ENCODE measurements around the gene ZEB2. TPM values are rescaled to one million over a fixed set of nuclear protein-coding genes. Genes with fewer than 3 reads are reported as not detected.

The ZEB2 gene
- total RNA-seq, 1 experiment from 2014 or later, result 28.2 TPM

DNA sequence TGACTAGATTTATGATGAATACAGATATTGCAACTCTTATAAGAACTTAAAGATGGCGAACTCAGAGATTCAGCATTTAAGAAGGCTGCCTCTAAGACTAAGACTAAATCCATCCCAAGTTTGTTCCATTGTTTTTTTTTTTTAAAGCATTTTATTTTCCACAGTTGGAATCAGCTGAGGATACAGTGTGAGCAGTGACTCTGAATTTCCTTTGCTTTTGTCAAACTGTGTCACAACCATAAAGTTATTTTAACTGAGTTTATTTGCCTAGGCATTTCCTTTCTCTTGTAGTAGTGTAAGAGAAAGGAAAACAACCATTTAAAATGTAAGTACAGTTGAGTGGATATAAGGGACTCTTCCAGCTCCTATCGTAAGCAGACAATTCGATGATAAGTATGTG, 63.9 kb downstream of the ZEB2 start:
- CTCF ChIA-PET, result interaction anchor here (0.7 kb wide), 1 partner anchor 18 kb away, joined by 3 read pairs; no protein-coding TSS in a partner anchor
- POLR2A ChIA-PET, result interaction anchor here (0.6 to 1.0 kb wide), 2 partner anchors 13 to 223 kb away, joined by 3 read pairs; no protein-coding TSS in a partner anchor
- no TSS peak for BruUV-seq (replicated peaks)
- intact Hi-C loops (cut with micrococcal nuclease), result loop anchor here (1.0 kb wide), 1 partner anchor 124 kb away; a partner anchor contains a TSS
- H3K27ac Mint-ChIP-seq (ENCODE audit: low read depth, unreplicated experiment), result no peak overlapping the region
- no peak for DNase-seq (ENCODE audit: unreplicated experiment)
- H3K4me3 Mint-ChIP-seq (ENCODE audit: unreplicated experiment), result no peak overlapping the region
- H3K27me3 Mint-ChIP-seq (ENCODE audit: insufficient read depth, unreplicated experiment), result no peaks in the 10 kb centered on the region
- no peaks in the 10 kb centered on the region for H3K9me3 Mint-ChIP-seq (ENCODE audit: unreplicated experiment)
- H3K4me1 Mint-ChIP-seq (ENCODE audit: insufficient read depth, unreplicated experiment), result peaks cover 25% of the 10 kb centered on the region
- TF ChIP-seq CTCF (IDR thresholded peaks at IDR 0.05; ENCODE audit: unreplicated experiment), result no peak
- peaks cover 7% of the 10 kb centered on the region for H3K36me3 Mint-ChIP-seq (ENCODE audit: insufficient read depth, unreplicated experiment)

DNA sequence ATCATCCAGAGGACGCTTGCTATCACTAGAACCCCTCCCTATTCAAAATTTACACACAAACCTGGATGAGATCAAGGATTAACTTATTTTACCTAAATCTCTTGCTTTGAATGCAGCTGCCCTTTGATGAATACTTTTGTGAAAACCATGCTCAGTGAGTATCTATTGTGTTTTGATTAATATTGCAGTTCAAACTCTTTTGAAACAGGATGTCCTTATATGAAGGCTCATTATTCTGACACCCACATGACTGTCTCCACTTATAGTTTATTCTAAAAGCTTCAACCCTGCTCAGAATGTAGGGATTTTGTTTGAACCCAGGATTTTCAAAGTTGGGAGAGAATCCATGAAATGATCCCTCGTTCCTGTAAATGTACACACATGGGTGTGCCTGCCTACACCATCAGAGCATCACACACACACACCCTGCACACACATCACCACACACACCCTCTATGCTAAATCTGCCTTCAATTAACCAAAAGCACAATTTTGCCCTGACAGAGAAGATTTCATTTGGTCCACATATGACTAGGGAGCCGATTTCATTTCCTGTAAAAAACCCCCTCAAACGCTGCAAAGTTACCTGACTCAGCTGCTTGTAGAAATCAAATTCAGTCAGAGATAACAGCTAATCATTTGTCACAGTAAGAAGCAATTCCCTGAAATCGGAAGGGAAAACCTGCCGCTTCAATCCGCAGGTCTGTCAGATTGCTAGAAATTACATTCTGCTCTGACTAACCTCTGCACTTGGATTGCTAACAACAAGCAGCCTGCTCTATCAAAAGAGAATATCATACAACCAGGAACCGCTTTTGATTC, 65.2 kb downstream of the ZEB2 start:
- CTCF ChIA-PET, result interaction anchor here (1.0 kb wide), 1 partner anchor 79 kb away, joined by 3 read pairs; no protein-coding TSS in a partner anchor
- peaks cover 7% of the 10 kb centered on the region for H3K36me3 Mint-ChIP-seq (ENCODE audit: insufficient read depth, unreplicated experiment)
- H3K4me3 Mint-ChIP-seq (ENCODE audit: unreplicated experiment), result no peak overlapping the region
- no peak overlapping the region for H3K27ac Mint-ChIP-seq (ENCODE audit: low read depth, unreplicated experiment)
- no peaks in the 10 kb centered on the region for H3K27me3 Mint-ChIP-seq (ENCODE audit: insufficient read depth, unreplicated experiment)
- H3K9me3 Mint-ChIP-seq (ENCODE audit: unreplicated experiment), result no peaks in the 10 kb centered on the region
- BruUV-seq (replicated peaks), result no TSS peak
- peaks cover 20% of the 10 kb centered on the region for H3K4me1 Mint-ChIP-seq (ENCODE audit: insufficient read depth, unreplicated experiment)
- no peak for TF ChIP-seq CTCF (IDR thresholded peaks at IDR 0.05; ENCODE audit: unreplicated experiment)
- POLR2A ChIA-PET, result no interaction called here
- no peak for DNase-seq (ENCODE audit: unreplicated experiment)
- intact Hi-C loops (cut with micrococcal nuclease), result no loop called here

GRCh38 chr2:144453486-144454158, 66.3 kb downstream of the ZEB2 start:
- no peaks in the 10 kb centered on the region for H3K9me3 Mint-ChIP-seq (ENCODE audit: unreplicated experiment)
- intact Hi-C loops (cut with micrococcal nuclease), result no loop called here
- H3K4me3 Mint-ChIP-seq (ENCODE audit: unreplicated experiment), result no peak overlapping the region
- no peaks in the 10 kb centered on the region for H3K27me3 Mint-ChIP-seq (ENCODE audit: insufficient read depth, unreplicated experiment)
- ChIA-PET POLR2A (interaction anchor here (1.1 kb wide), 1 partner anchor 28 kb away, joined by 3 read pairs; no protein-coding TSS in a partner anchor), CTCF (interaction anchor here (0.6 kb wide), 1 partner anchor 50 kb away, joined by 3 read pairs; no protein-coding TSS in a partner anchor)
- no TSS peak for BruUV-seq (replicated peaks)
- no peak for TF ChIP-seq CTCF (IDR thresholded peaks at IDR 0.05; ENCODE audit: unreplicated experiment)
- DNase-seq (ENCODE audit: unreplicated experiment), result no peak
- H3K4me1 Mint-ChIP-seq (ENCODE audit: insufficient read depth, unreplicated experiment), result peaks cover 14% of the 10 kb centered on the region
- no peak overlapping the region for H3K27ac Mint-ChIP-seq (ENCODE audit: low read depth, unreplicated experiment)
- peaks cover 7% of the 10 kb centered on the region for H3K36me3 Mint-ChIP-seq (ENCODE audit: insufficient read depth, unreplicated experiment)

DNA sequence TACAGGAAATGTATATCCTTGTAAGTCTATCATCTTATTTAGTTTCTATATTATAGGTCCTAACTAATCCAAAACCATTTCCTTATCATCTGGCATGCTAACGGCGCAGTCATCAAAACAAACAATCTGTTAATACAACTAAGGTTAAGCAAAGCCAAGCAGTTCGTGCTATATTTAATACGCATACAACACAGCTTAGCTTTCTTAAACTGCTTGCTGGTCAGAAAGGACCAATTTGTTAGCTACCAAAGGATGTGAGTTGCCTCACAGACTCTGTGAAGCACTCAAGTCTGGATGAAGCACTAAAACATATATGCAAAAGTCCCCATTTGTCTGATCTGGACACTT, 67.0 kb downstream of the ZEB2 start:
- Mint-ChIP-seq H3K9me3 (ENCODE audit: unreplicated experiment) (no peaks in the 10 kb centered on the region), H3K36me3 (ENCODE audit: insufficient read depth, unreplicated experiment) (peaks cover 7% of the 10 kb centered on the region), H3K27ac (ENCODE audit: low read depth, unreplicated experiment) (no peak overlapping the region), H3K4me3 (ENCODE audit: unreplicated experiment) (no peak overlapping the region), H3K4me1 (ENCODE audit: insufficient read depth, unreplicated experiment) (peaks cover 14% of the 10 kb centered on the region), H3K27me3 (ENCODE audit: insufficient read depth, unreplicated experiment) (no peaks in the 10 kb centered on the region)
- intact Hi-C loops (cut with micrococcal nuclease), result no loop called here
- TF ChIP-seq CTCF (IDR thresholded peaks at IDR 0.05; ENCODE audit: unreplicated experiment), result no peak
- ChIA-PET POLR2A (interaction anchor here (1.1 kb wide), 1 partner anchor 27 kb away, joined by 3 read pairs; no protein-coding TSS in a partner anchor), CTCF (no interaction called here)
- no peak for DNase-seq (ENCODE audit: unreplicated experiment)
- BruUV-seq (replicated peaks), result no TSS peak
